GM23338 (cell line): Measurements from ENCODE around the gene INTS6. TPM values are rescaled to one million over a fixed set of nuclear protein-coding genes. Genes with fewer than 3 reads are reported as not detected.

Source experiments
- ATAC-seq: fragments of 200-7000 bp; cut with Tn5 transposase; 3 replicates; pipeline ENCODE4 v1.9.1; 2020
- DNase-seq: peaks from one replicate; pipeline ENCODE4 v3.0.0-alpha.2; 2015; ENCODE audit warnings: low spot score
- H2AFZ ChIP-seq: fragments of 200-600 bp; sonication (generic); 2 replicates; pipeline ENCODE4 v1.8.0; 2016; ENCODE audit warnings: antibody characterized with exemption, mild to moderate bottlenecking, moderate library complexity
- H3F3A ChIP-seq: fragments of 200-600 bp; sonication (generic); replicated peaks from 2 replicates; pipeline ENCODE4 v1.8.0; 2017; ENCODE audit warnings: antibody characterized with exemption, mixed run types, low read depth
- H3K27ac ChIP-seq: fragments of 200-600 bp; sonication (generic); 2 replicates; pipeline ENCODE4 v1.6.1; 2016; ENCODE audit warnings: low read depth
- H3K27me3 ChIP-seq: fragments of 200-600 bp; sonication (generic); 2 replicates; pipeline ENCODE4 v1.8.0; 2016; ENCODE audit warnings: mild to moderate bottlenecking, mixed run types, moderate library complexity; ENCODE audit not compliant: insufficient read depth
- H3K36me3 ChIP-seq: fragments of 200-600 bp; sonication (generic); 2 replicates; pipeline ENCODE4 v1.8.0; 2016; ENCODE audit warnings: mild to moderate bottlenecking; ENCODE audit not compliant: insufficient read depth
- H3K4me1 ChIP-seq: fragments of 200-600 bp; sonication (generic); 2 replicates; pipeline ENCODE4 v1.8.0; 2016; ENCODE audit warnings: mild to moderate bottlenecking, moderate library complexity; ENCODE audit not compliant: insufficient read depth
- H3K4me2 ChIP-seq: fragments of 200-600 bp; sonication (generic); 2 replicates; pipeline ENCODE4 v1.7.1; 2017; ENCODE audit warnings: mixed run types
- H3K4me3 ChIP-seq: fragments of 200-600 bp; sonication (generic); 2 replicates; pipeline ENCODE4 v1.6.1; 2016; ENCODE audit warnings: mixed run types
- H3K79me2 ChIP-seq: fragments of 200-600 bp; sonication (generic); replicated peaks from 2 replicates; pipeline ENCODE4 v1.8.0; 2017; ENCODE audit warnings: mild to moderate bottlenecking; ENCODE audit not compliant: insufficient read depth
- H3K9me2 ChIP-seq: fragments of 200-600 bp; sonication (generic); 2 replicates; pipeline ENCODE4 v1.8.0; 2017; ENCODE audit not compliant: insufficient read depth
- H4K20me1 ChIP-seq: fragments of 200-600 bp; sonication (generic); replicated peaks from 2 replicates; pipeline ENCODE4 v1.8.0; 2017; ENCODE audit warnings: mild to moderate bottlenecking; ENCODE audit not compliant: insufficient read depth
- H3K27ac Mint-ChIP-seq: 2 replicates; pipeline ENCODE4 v1.8.0; 2020; ENCODE audit warnings: inconsistent platforms, mild to moderate bottlenecking, moderate library complexity, mixed read lengths
- H3K27me3 Mint-ChIP-seq: 3 replicates; pipeline ENCODE4 v1.8.0; 2022; ENCODE audit warnings: low read depth, mild to moderate bottlenecking, moderate library complexity, mixed read lengths, inconsistent platforms; ENCODE audit not compliant: insufficient read depth, poor library complexity
- H3K36me3 Mint-ChIP-seq: 3 replicates; pipeline ENCODE4 v1.8.0; 2021; ENCODE audit warnings: low read depth, mild to moderate bottlenecking, inconsistent platforms, moderate library complexity, mixed read lengths
- H3K4me1 Mint-ChIP-seq: 3 replicates; pipeline ENCODE4 v1.8.0; 2020; ENCODE audit warnings: mild to moderate bottlenecking, inconsistent platforms, mixed read lengths
- H3K4me3 Mint-ChIP-seq: 3 replicates; pipeline ENCODE4 v1.8.0; 2021; ENCODE audit warnings: moderate library complexity, mild to moderate bottlenecking, inconsistent platforms, mixed read lengths
- H3K9me3 Mint-ChIP-seq: 3 replicates; pipeline ENCODE4 v1.8.0; 2020; ENCODE audit warnings: moderate library complexity, mild to moderate bottlenecking, inconsistent platforms, mixed read lengths
- JUNB ChIP-seq: IDR thresholded peaks from one replicate; pipeline ENCODE4 v1.6.1; 2016; ENCODE audit warnings: antibody characterized with exemption; ENCODE audit not compliant: unreplicated experiment
- POLR2AphosphoS5 ChIP-seq: IDR thresholded peaks from 2 replicates; pipeline ENCODE4 v1.6.1; 2016; ENCODE audit warnings: antibody characterized with exemption, low read depth
- STAT1 ChIP-seq: IDR thresholded peaks from one replicate; pipeline ENCODE4 v1.6.1; 2016; ENCODE audit warnings: antibody characterized with exemption; ENCODE audit not compliant: unreplicated experiment
- ZNF114 ChIP-seq: fragments of 250-450 bp; sonication (Bioruptor Pico); IDR thresholded peaks from 2 replicates; pipeline ENCODE4 v1.5.0; 2020; ENCODE audit warnings: mild to moderate bottlenecking, moderate library complexity
- ZNF462 ChIP-seq: fragments of 250-450 bp; sonication (Bioruptor Pico); IDR thresholded peaks from 2 replicates; pipeline ENCODE4 v1.5.0; 2020; ENCODE audit warnings: mild to moderate bottlenecking, moderate library complexity
- polyA plus RNA-seq: library from polyadenylated mRNA; unstranded; fragments of >200 nt; fragmentation: Nextera tagmentation; extraction: Ambion mirVana; gene quantifications from 2 replicates; pipeline ENCODE4 v1.2.1, GENCODE V29; 2016
- total RNA-seq: library from RNA; depleted of rRNA; stranded (reverse); fragments of >200 nt; shearing (Covaris generic); gene quantifications from 2 replicates; pipeline ENCODE4 v1.2.3, GENCODE V29; 2014

INTS6 gene
- total and polyA plus RNA-seq, 2 experiments from 2014 or later: 24.8 to 38.6 TPM

GRCh38 chr13:51324714-51325420 lies 128.0 kb downstream of the INTS6 start:
- no peaks in the 10 kb centered on the region; the same call in 2 of the 3 replicates for H3K36me3 Mint-ChIP-seq
- Histone ChIP-seq H3K27ac (no peak overlapping the region), H2AFZ (peak overlapping the region; percentile 82; the same call in 1 of the 2 replicates), H3K27me3 (no peaks in the 10 kb centered on the region), H3F3A (no peaks in the 10 kb centered on the region), H3K4me1 (peaks cover 25% of the 10 kb centered on the region), H3K9me2 (peaks cover 18% of the 10 kb centered on the region), H4K20me1 (no peaks in the 10 kb centered on the region), H3K4me3 (no peak overlapping the region), H3K79me2 (no peaks in the 10 kb centered on the region), H3K4me2 (peak overlapping the region; percentile 67), H3K36me3 (no peaks in the 10 kb centered on the region)
- DNase-seq: peak; percentile 76
- peaks cover 2% of the 10 kb centered on the region for H3K27me3 Mint-ChIP-seq
- ATAC-seq: peak; percentile 54
- H3K4me3 Mint-ChIP-seq: no peak overlapping the region
- H3K27ac Mint-ChIP-seq: no peak overlapping the region
- TF ChIP-seq JUNB: no peak
- TF ChIP-seq POLR2AphosphoS5: no peak
- no peak for TF ChIP-seq ZNF462 (CRISPR knock-in tag)
- TF ChIP-seq ZNF114 (CRISPR knock-in tag): no peak
- peaks cover 46% of the 10 kb centered on the region for H3K4me1 Mint-ChIP-seq
- H3K9me3 Mint-ChIP-seq: no peaks in the 10 kb centered on the region; the same call in 2 of the 3 replicates

- Histone ChIP-seq H3K9me2 (peaks cover 19% of the 10 kb centered on the region), H3K4me1 (peaks cover 23% of the 10 kb centered on the region), H3K4me3 (no peak overlapping the region), H3K27me3 (no peaks in the 10 kb centered on the region), H3K79me2 (no peaks in the 10 kb centered on the region), H2AFZ (no peak overlapping the region), H4K20me1 (no peaks in the 10 kb centered on the region), H3K4me2 (no peak overlapping the region), H3K36me3 (no peaks in the 10 kb centered on the region), H3K27ac (no peak overlapping the region), H3F3A (no peaks in the 10 kb centered on the region)
- peaks cover 2% of the 10 kb centered on the region for H3K27me3 Mint-ChIP-seq
- H3K36me3 Mint-ChIP-seq: no peaks in the 10 kb centered on the region; the same call in 2 of the 3 replicates
- ATAC-seq (no peak), DNase-seq (no peak)
- H3K4me1 Mint-ChIP-seq: peaks cover 44% of the 10 kb centered on the region
- no peak overlapping the region for H3K4me3 Mint-ChIP-seq
- no peak overlapping the region for H3K27ac Mint-ChIP-seq
- no peaks in the 10 kb centered on the region; the same call in 2 of the 3 replicates for H3K9me3 Mint-ChIP-seq
- TF ChIP-seq STAT1 (no peak), ZNF462 (CRISPR knock-in tag) (no peak)
These were observed 128.9 kb downstream of the INTS6 start for GRCh38 chr13:51323824-51324511.
